ENCODE measurements around the gene C15orf40.

C15orf40 gene

DNA sequence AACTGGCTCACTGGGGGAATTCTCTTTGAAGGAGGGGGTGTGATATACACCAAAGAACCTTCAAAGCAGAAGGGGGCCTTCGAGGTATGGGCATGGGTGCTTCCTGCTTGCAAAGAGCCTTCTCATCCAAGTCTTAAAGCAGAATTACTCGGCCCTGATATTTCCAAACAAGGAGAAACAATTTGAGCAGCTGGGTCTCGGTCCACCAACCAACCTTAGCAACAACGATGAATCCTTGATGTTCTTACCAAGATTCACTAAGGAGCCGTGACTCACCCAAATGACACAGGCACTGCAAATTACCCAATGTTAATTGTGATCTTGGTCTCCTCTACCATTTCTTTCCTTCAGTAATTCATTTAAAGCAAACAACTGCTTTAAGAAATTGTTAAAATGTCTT, 66.6 kb downstream of the C15orf40 start:
- TF ChIP-seq ZNF544 (tag by site-specific recombination; IDR thresholded peaks at IDR 0.05) (no peak), ZNF23 (tag by site-specific recombination; IDR thresholded peaks at IDR 0.05; ENCODE audit: borderline replicate concordance) (no peak), MZF1 (tag by site-specific recombination; IDR thresholded peaks at IDR 0.05; ENCODE audit: borderline replicate concordance) (no peak), ZNF768 (tag by site-specific recombination; IDR thresholded peaks at IDR 0.05) (no peak), ZNF555 (tag by site-specific recombination; conservative IDR thresholded peaks at IDR 0.05) (no peak), ZNF677 (tag by site-specific recombination; IDR thresholded peaks at IDR 0.05) (0 out of 2 replicates have a peak, but pooled peaks have one; percentile 57), ZNF404 (tag by site-specific recombination; IDR thresholded peaks at IDR 0.05) (no peak)
- TF ChIP-seq, protein P1, sequence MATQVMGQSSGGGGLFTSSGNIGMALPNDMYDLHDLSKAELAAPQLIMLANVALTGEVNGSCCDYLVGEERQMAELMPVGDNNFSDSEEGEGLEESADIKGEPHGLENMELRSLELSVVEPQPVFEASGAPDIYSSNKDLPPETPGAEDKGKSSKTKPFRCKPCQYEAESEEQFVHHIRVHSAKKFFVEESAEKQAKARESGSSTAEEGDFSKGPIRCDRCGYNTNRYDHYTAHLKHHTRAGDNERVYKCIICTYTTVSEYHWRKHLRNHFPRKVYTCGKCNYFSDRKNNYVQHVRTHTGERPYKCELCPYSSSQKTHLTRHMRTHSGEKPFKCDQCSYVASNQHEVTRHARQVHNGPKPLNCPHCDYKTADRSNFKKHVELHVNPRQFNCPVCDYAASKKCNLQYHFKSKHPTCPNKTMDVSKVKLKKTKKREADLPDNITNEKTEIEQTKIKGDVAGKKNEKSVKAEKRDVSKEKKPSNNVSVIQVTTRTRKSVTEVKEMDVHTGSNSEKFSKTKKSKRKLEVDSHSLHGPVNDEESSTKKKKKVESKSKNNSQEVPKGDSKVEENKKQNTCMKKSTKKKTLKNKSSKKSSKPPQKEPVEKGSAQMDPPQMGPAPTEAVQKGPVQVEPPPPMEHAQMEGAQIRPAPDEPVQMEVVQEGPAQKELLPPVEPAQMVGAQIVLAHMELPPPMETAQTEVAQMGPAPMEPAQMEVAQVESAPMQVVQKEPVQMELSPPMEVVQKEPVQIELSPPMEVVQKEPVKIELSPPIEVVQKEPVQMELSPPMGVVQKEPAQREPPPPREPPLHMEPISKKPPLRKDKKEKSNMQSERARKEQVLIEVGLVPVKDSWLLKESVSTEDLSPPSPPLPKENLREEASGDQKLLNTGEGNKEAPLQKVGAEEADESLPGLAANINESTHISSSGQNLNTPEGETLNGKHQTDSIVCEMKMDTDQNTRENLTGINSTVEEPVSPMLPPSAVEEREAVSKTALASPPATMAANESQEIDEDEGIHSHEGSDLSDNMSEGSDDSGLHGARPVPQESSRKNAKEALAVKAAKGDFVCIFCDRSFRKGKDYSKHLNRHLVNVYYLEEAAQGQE (tag by site-specific recombination; IDR thresholded peaks at IDR 0.05), result no peak
- Histone ChIP-seq H3K4me1 (ENCODE audit: control insufficient read depth, insufficient read depth, low read length) (peaks cover 3% of the 10 kb centered on the region; the same call in 1 of the 2 replicates), H3K36me3 (ENCODE audit: control insufficient read depth in 2 of 2, insufficient read depth in 1 of 2, low read length in 2 of 2) (no peaks in the 10 kb centered on the region), H3K4me3 (ENCODE audit: low read depth, low read length) (no peak overlapping the region), H3K9me3 (ENCODE audit: control insufficient read depth, insufficient read depth, low read depth, low read length) (no peaks in the 10 kb centered on the region), H3K27ac (ENCODE audit: extremely low read depth, low read depth, low read length) (no peak overlapping the region)
- CTCF ChIA-PET, result no interaction called here
- POLR2A ChIA-PET, result no interaction called here

GRCh38 chr15:82944056-82944455, 67.4 kb downstream of the C15orf40 start:
- POLR2A ChIA-PET, result interaction anchor here (1.3 kb wide), 1 partner anchor 66 kb away, joined by 5 read pairs; no protein-coding TSS in a partner anchor
- TF ChIP-seq, protein P2, sequence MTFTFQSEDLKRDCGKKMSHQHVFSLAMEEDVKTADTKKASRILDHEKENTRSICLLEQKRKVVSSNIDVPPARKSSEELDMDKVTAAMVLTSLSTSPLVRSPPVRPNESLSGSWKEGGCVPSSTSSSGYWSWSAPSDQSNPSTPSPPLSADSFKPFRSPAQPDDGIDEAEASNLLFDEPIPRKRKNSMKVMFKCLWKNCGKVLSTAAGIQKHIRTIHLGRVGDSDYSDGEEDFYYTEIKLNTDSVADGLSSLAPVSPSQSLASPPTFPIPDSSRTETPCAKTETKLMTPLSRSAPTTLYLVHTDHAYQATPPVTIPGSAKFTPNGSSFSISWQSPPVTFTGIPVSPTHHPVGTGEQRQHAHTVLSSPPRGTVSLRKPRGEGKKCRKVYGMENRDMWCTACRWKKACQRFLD (tag by site-specific recombination; IDR thresholded peaks at IDR 0.05), result no peak
- TF ChIP-seq ZNF121 (tag by site-specific recombination; IDR thresholded peaks at IDR 0.05) (no peak), KLF9 (tag by site-specific recombination; IDR thresholded peaks at IDR 0.05; ENCODE audit: low read depth) (no peak), SCRT2 (tag by site-specific recombination; IDR thresholded peaks at IDR 0.05) (no peak), FEZF1 (tag by site-specific recombination; IDR thresholded peaks at IDR 0.05) (no peak), ZNF514 (tag by site-specific recombination; IDR thresholded peaks at IDR 0.05) (no peak), ZNF416 (tag by site-specific recombination; IDR thresholded peaks at IDR 0.05) (no peak), ZNF791 (tag by site-specific recombination; IDR thresholded peaks at IDR 0.05) (no peak), ZBTB21 (tag by site-specific recombination; IDR thresholded peaks at IDR 0.05) (no peak), ZNF629 (tag by site-specific recombination; IDR thresholded peaks at IDR 0.05) (no peak), ZBTB49 (tag by site-specific recombination; IDR thresholded peaks at IDR 0.05; ENCODE audit: low read depth) (no peak)
- TF ChIP-seq, protein P3, sequence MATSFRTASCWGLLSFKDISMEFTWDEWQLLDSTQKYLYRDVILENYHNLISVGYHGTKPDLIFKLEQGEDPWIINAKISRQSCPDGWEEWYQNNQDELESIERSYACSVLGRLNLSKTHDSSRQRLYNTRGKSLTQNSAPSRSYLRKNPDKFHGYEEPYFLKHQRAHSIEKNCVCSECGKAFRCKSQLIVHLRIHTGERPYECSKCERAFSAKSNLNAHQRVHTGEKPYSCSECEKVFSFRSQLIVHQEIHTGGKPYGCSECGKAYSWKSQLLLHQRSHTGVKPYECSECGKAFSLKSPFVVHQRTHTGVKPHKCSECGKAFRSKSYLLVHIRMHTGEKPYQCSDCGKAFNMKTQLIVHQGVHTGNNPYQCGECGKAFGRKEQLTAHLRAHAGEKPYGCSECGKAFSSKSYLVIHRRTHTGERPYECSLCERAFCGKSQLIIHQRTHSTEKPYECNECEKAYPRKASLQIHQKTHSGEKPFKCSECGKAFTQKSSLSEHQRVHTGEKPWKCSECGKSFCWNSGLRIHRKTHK (tag by site-specific recombination; IDR thresholded peaks at IDR 0.05), result no peak
- TF ChIP-seq, protein P4, sequence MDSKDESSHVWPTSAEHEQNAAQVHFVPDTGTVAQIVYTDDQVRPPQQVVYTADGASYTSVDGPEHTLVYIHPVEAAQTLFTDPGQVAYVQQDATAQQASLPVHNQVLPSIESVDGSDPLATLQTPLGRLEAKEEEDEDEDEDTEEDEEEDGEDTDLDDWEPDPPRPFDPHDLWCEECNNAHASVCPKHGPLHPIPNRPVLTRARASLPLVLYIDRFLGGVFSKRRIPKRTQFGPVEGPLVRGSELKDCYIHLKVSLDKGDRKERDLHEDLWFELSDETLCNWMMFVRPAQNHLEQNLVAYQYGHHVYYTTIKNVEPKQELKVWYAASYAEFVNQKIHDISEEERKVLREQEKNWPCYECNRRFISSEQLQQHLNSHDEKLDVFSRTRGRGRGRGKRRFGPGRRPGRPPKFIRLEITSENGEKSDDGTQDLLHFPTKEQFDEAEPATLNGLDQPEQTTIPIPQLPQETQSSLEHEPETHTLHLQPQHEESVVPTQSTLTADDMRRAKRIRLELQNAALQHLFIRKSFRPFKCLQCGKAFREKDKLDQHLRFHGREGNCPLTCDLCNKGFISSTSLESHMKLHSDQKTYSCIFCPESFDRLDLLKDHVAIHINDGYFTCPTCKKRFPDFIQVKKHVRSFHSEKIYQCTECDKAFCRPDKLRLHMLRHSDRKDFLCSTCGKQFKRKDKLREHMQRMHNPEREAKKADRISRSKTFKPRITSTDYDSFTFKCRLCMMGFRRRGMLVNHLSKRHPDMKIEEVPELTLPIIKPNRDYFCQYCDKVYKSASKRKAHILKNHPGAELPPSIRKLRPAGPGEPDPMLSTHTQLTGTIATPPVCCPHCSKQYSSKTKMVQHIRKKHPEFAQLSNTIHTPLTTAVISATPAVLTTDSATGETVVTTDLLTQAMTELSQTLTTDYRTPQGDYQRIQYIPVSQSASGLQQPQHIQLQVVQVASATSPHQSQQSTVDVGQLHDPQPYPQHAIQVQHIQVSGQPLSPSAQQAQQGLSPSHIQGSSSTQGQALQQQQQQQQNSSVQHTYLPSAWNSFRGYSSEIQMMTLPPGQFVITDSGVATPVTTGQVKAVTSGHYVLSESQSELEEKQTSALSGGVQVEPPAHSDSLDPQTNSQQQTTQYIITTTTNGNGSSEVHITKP (tag by site-specific recombination; IDR thresholded peaks at IDR 0.05), result no peak; the same call in 1 of the 2 replicates
- H3K27ac ChIP-seq (ENCODE audit: extremely low read depth, low read depth, low read length), result no peak overlapping the region
- no peaks in the 10 kb centered on the region for H3K36me3 ChIP-seq (ENCODE audit: control insufficient read depth in 2 of 2, insufficient read depth in 1 of 2, low read length in 2 of 2)
- peaks cover 3% of the 10 kb centered on the region; the same call in 1 of the 2 replicates for H3K4me1 ChIP-seq (ENCODE audit: control insufficient read depth, insufficient read depth, low read length)
- no peaks in the 10 kb centered on the region for H3K9me3 ChIP-seq (ENCODE audit: control insufficient read depth, insufficient read depth, low read depth, low read length)
- CTCF ChIA-PET, result interaction anchor here (1.7 kb wide), 1 partner anchor 67 kb away, joined by 5 read pairs; the partner anchor contains the start of gene C15orf40
- H3K4me3 ChIP-seq (ENCODE audit: low read depth, low read length), result no peak overlapping the region
